H1 (cell line): ENCODE data around the gene HSPA4L. TPM values are rescaled to one million over a fixed set of nuclear protein-coding genes. Genes with fewer than 3 reads are reported as not detected.

Source experiments
- ASH2L ChIP-seq: fragments of 200-600, 300-600 bp; sonication (generic); IDR thresholded peaks from one replicate; pipeline ENCODE4 v1.7.1; 2017; ENCODE audit warnings: low read length
- ATF3 ChIP-seq: IDR thresholded peaks from 2 replicates; pipeline ENCODE4 v1.6.1; 2011; ENCODE audit warnings: low read depth, mild to moderate bottlenecking, low read length; ENCODE audit not compliant: insufficient read depth
- BRCA1 ChIP-seq: IDR thresholded peaks from 2 replicates; pipeline ENCODE4 v1.6.1; 2012; ENCODE audit warnings: low read depth, low read length, improper control_type of control experiment
- CBX8 ChIP-seq: fragments of 300-800, 300-1000 bp; sonication (generic); IDR thresholded peaks from 2 replicates; pipeline ENCODE4 v1.7.1; 2016; ENCODE audit warnings: low read depth, low read length, borderline replicate concordance
- EGR1 ChIP-seq: IDR thresholded peaks from 2 replicates; pipeline ENCODE4 v1.6.1; 2011; ENCODE audit warnings: low read depth, low read length, borderline replicate concordance
- HDAC6 ChIP-seq: IDR thresholded peaks from one replicate; pipeline ENCODE4 v1.7.1; 2012; ENCODE audit warnings: low read depth, mild to moderate bottlenecking, inconsistent platforms, low read length, moderate library complexity
- JUND ChIP-seq: IDR thresholded peaks from 2 replicates; pipeline ENCODE4 v1.6.1; 2011; ENCODE audit warnings: mild to moderate bottlenecking, improper control_type of control experiment, low read length
- KDM1A ChIP-seq: fragments of 200-600, 300-600 bp; sonication (generic); IDR thresholded peaks from 2 replicates; pipeline ENCODE4 v1.7.1; 2016; ENCODE audit warnings: mild to moderate bottlenecking, low read length, borderline replicate concordance
- KDM5A ChIP-seq: fragments of 200-600 bp; IDR thresholded peaks from 2 replicates; pipeline ENCODE4 v1.7.1; 2012; ENCODE audit warnings: mild to moderate bottlenecking, low read length, inconsistent platforms, mixed read lengths
- NRF1 ChIP-seq: IDR thresholded peaks from 2 replicates; pipeline ENCODE4 v1.6.1; 2011; ENCODE audit warnings: mild to moderate bottlenecking, low read depth, low read length, improper control_type of control experiment
- POLR2AphosphoS5 ChIP-seq: IDR thresholded peaks from 2 replicates; pipeline ENCODE4 v1.6.1; 2011; ENCODE audit warnings: low read depth, low read length
- POU5F1 ChIP-seq: IDR thresholded peaks from 2 replicates; pipeline ENCODE4 v1.6.1; 2011; ENCODE audit warnings: low read depth, mild to moderate bottlenecking, low read length, moderate library complexity
- SIX5 ChIP-seq: IDR thresholded peaks from 2 replicates; pipeline ENCODE4 v1.6.1; 2011; ENCODE audit warnings: mild to moderate bottlenecking, low read depth, low read length
- polyA plus RNA-seq, 7 experiments: library from polyadenylated mRNA; depleted of rRNA in 3 of 7; stranded (reverse) in 5 of 7; unstranded in 2 of 7; fragments of >200 nt in 5 of 7; fragments of 200-250 nt in 2 of 7; gene quantifications; 1 replicate in 5 of 7; 2 replicates in 1 of 7; 4 replicates in 1 of 7; pipeline versions ENCODE4 v1.2.1 to v1.2.3, GENCODE V29; 2011 to 2013; ENCODE audit warnings: missing spikeins in 2 of 7, mixed read lengths in 2 of 7
- total RNA-seq: library from RNA; stranded (reverse); fragmentation: NEBNext Ultra II Directional; extraction: Animal tissue kit (Norgen Biotek cat#: 25700); gene quantifications from 2 replicates; pipeline ENCODE4 v1.2.1, GENCODE V29; 2021

HSPA4L gene
- total and polyA plus RNA-seq, 2 of the 8 experiments (the other 6 are each of a cell fraction or from before 2014, with no cell fraction given) = 0.65 to 4.7 TPM

- TF ChIP-seq ATF3 (no peak), KDM5A (no peak), CBX8 (no peak), EGR1 (peak; percentile 69; the same call in 1 of the 2 replicates), JUND (no peak), NRF1 (peak; percentile 68; the same call in 1 of the 2 replicates), KDM1A (no peak), SIX5 (no peak), BRCA1 (no peak), POLR2AphosphoS5 (no peak), ASH2L (peak; percentile 63), HDAC6 (no peak), POU5F1 (no peak)
- TF ChIP-seq, all 59 proteins: peak for 5
Observed at GRCh38 chr4:127782025-127782274, 172 bp upstream of the HSPA4L start (continued).
